Measurements from ENCODE around the gene SLC39A8.
"Not testable (repeated sequence)": the region's sequence is repeated elsewhere in the genome, so short reads cannot be mapped to it uniquely, and the experiment has no call there.

Gene SLC39A8

DNA sequence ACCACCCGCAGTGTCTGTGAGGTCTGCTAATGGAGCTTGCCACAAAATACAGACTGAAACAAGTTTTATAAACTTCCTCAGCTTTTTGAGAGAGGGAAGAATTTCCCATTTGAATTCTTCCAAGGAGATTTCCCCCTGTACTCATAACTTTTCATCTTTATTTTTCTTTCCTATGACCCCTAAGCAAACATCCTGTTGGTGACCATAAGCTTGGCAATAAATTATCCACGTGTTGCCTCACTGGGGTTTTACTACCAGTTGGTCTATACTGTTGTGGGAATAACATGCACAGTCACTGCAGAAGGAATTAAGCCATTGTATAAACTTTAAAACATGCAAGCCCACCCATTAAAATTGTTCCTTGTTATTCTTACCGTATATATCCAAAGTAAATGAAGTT lies 86.2 kb downstream of the SLC39A8 start:
- H3K27ac ChIP-seq (ENCODE audit: low read depth, low read length), result no peak overlapping the region
- H3K27me3 ChIP-seq (ENCODE audit: insufficient read depth, low read length), result no peaks in the 10 kb centered on the region
- peaks cover 3% of the 10 kb centered on the region; the same call in 1 of the 2 replicates for H3K4me1 ChIP-seq (ENCODE audit: insufficient read depth, low read length)
- H3K9me3 ChIP-seq (ENCODE audit: insufficient read depth, low read depth, low read length), result no peaks in the 10 kb centered on the region
- WGBS, result 86% methylated on average over 2 of the region's 3 CpGs
- no peak overlapping the region for H3K9ac ChIP-seq (ENCODE audit: low read depth, low read length)
- H3K4me3 ChIP-seq (ENCODE audit: low read length), result no peak overlapping the region
- H3K36me3 ChIP-seq (ENCODE audit: insufficient read depth, low read length), result no peaks in the 10 kb centered on the region

DNA sequence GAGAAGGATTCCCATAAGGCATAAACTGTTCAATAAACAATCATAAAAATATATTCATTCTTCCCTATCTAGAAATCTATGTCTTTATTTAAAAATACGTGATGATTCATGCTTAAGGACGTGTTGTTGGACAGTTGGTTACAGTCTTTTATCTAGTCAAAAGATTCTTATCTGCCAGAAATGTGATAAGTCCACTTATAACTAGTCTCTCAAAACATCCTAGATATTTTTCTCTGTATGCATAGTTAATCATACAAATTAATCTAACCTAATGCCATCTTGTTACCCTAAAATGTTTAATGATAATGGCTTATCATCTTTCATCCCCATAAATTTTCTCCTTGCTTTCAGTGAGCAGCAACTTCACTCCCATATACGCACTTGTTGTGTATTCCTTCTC lies 89.0 kb downstream of the SLC39A8 start:
- no peaks in the 10 kb centered on the region for H3K9me3 ChIP-seq (ENCODE audit: insufficient read depth, low read depth, low read length)
- WGBS, result 96% methylated on average over 1 of the region's 3 CpGs
- no peak overlapping the region for H3K4me3 ChIP-seq (ENCODE audit: low read length)
- no peaks in the 10 kb centered on the region for H3K27me3 ChIP-seq (ENCODE audit: insufficient read depth, low read length)
- H3K27ac ChIP-seq (ENCODE audit: low read depth, low read length), result no peak overlapping the region
- no peak overlapping the region for H3K9ac ChIP-seq (ENCODE audit: low read depth, low read length)
- no peaks in the 10 kb centered on the region for H3K4me1 ChIP-seq (ENCODE audit: insufficient read depth, low read length)
- no peaks in the 10 kb centered on the region for H3K36me3 ChIP-seq (ENCODE audit: insufficient read depth, low read length)

DNA sequence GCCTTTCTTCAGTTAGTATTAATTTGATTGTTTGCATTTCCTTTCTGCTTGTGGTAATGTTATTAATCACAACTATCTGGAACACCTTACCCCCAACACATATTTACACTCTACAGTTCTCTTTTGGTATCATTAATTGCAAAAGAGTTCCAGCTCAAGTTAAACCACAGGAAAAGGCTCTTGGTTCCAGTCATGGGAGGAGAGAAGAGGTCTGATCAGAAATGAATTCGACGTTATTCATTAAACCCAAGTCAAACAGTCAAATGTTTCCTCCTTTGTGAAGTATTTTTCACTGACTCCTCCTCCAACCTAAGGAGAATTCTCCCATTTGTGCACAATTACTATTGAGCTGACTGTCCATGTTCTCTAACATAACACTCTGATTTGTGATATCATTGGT lies 91.4 kb downstream of the SLC39A8 start:
- Histone ChIP-seq H3K27me3 (ENCODE audit: insufficient read depth, low read length) (no peaks in the 10 kb centered on the region), H3K27ac (ENCODE audit: low read depth, low read length) (no peak overlapping the region), H3K9me3 (ENCODE audit: insufficient read depth, low read depth, low read length) (no peaks in the 10 kb centered on the region), H3K36me3 (ENCODE audit: insufficient read depth, low read length) (no peaks in the 10 kb centered on the region), H3K4me1 (ENCODE audit: insufficient read depth, low read length) (no peaks in the 10 kb centered on the region), H3K4me3 (ENCODE audit: low read length) (no peak overlapping the region), H3K9ac (ENCODE audit: low read depth, low read length) (no peak overlapping the region)
- 100% methylated on average over 2 of the region's 2 CpGs for WGBS

DNA sequence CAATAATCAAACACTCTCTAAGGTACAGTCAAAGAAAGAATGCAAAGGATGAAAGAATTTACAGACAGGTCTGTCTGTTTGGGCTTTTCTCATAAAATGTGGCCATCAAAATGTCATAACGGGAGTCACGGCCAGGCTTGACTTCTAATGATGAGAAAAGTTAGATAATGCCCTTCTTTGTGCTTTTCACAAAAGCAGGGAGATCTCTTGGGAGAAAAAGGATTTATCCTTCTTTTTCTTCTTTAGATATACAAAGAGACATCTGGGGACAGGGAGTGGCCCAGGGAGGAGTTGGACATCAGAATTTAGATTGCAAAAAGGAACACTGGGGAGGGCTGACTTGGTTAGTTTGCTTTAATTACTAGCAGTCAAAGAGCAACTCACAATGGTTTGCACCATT lies 93.1 kb downstream of the SLC39A8 start:
- Histone ChIP-seq H3K36me3 (ENCODE audit: insufficient read depth, low read length) (no peaks in the 10 kb centered on the region), H3K27me3 (ENCODE audit: insufficient read depth, low read length) (no peaks in the 10 kb centered on the region), H3K9ac (ENCODE audit: low read depth, low read length) (no peak overlapping the region), H3K9me3 (ENCODE audit: insufficient read depth, low read depth, low read length) (no peaks in the 10 kb centered on the region), H3K4me3 (ENCODE audit: low read length) (no peak overlapping the region), H3K4me1 (ENCODE audit: insufficient read depth, low read length) (no peaks in the 10 kb centered on the region), H3K27ac (ENCODE audit: low read depth, low read length) (no peak overlapping the region)
- 94% methylated on average over 2 of the region's 2 CpGs for WGBS

DNA sequence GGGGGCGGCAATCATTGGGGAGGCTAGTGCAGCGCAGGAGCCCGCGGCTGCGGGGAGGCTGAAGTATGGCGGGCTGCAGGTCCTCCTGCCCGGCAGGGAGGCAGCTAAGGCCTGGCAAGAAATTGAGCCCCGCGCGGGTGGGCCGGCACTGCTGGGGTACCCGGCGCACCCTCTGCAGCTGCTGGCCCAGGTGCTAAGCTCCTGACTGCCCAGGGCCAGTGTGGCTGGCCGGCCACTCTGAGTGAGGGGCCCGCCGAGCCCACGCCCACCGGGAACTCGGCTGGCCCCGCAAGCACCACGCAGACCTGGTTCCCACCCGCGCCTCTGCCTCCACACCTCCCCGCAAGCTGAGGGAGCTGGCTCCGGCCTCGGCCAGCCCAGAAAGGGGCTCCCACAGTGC lies 94.9 kb downstream of the SLC39A8 start:
- Histone ChIP-seq H3K4me1 (ENCODE audit: insufficient read depth, low read length) (no peaks in the 10 kb centered on the region), H3K36me3 (ENCODE audit: insufficient read depth, low read length) (no peaks in the 10 kb centered on the region), H3K9me3 (ENCODE audit: insufficient read depth, low read depth, low read length) (no peaks in the 10 kb centered on the region), H3K9ac (ENCODE audit: low read depth, low read length) (no peak overlapping the region), H3K27me3 (ENCODE audit: insufficient read depth, low read length) (no peaks in the 10 kb centered on the region), H3K4me3 (ENCODE audit: low read length) (no peak overlapping the region), H3K27ac (ENCODE audit: low read depth, low read length) (no peak overlapping the region)
- 83% methylated on average over 26 of the region's 26 CpGs for WGBS

DNA sequence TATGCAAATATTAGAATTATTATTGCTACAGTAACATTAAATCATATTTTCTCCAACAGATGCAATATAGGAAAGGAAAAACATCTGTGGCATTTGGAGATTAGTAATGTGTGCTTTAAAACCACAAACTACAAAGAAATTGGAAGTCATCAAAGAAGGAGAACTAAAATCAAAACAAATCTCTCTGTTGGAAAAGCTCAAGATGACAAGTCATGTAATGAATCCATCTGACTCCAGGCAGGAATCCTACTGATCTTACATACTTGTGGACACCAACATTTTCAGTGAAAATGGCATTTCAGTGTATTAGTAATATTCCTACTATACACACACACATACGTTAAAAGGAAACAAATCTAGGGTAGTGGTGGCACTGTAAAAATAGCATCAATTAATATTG lies 98.2 kb downstream of the SLC39A8 start:
- no peaks in the 10 kb centered on the region for H3K36me3 ChIP-seq (ENCODE audit: insufficient read depth, low read length)
- no peaks in the 10 kb centered on the region for H3K27me3 ChIP-seq (ENCODE audit: insufficient read depth, low read length)
- H3K27ac ChIP-seq (ENCODE audit: low read depth, low read length), result no peak overlapping the region
- WGBS, result no CpG with 5 or more reads among the region's 1 CpG
- H3K9me3 ChIP-seq (ENCODE audit: insufficient read depth, low read depth, low read length), result no peaks in the 10 kb centered on the region
- no peak overlapping the region for H3K4me3 ChIP-seq (ENCODE audit: low read length)
- H3K9ac ChIP-seq (ENCODE audit: low read depth, low read length), result no peak overlapping the region
- no peaks in the 10 kb centered on the region for H3K4me1 ChIP-seq (ENCODE audit: insufficient read depth, low read length)

DNA sequence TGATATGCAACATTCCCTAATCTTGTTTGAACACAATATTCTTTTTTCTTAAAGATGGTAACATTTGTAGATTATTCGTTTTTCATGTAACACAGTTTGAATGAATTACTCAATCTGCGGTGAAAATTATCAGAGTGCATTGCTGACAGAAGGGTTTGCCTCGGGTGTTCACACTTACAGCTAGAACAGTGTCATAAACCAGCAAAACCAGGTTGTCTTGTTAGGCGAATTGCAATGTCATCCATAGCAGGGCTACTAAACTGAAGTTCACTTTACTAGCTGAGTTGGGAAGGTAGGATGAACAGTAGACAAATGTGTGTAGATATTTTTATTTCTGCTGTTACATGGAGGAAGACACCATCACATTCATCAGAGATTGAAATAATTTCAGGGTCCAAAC lies 98.9 kb downstream of the SLC39A8 start:
- Histone ChIP-seq H3K9ac (ENCODE audit: low read depth, low read length) (no peak overlapping the region), H3K4me1 (ENCODE audit: insufficient read depth, low read length) (no peaks in the 10 kb centered on the region), H3K27me3 (ENCODE audit: insufficient read depth, low read length) (no peaks in the 10 kb centered on the region), H3K36me3 (ENCODE audit: insufficient read depth, low read length) (no peaks in the 10 kb centered on the region), H3K4me3 (ENCODE audit: low read length) (no peak overlapping the region), H3K27ac (ENCODE audit: low read depth, low read length) (no peak overlapping the region), H3K9me3 (ENCODE audit: insufficient read depth, low read depth, low read length) (no peaks in the 10 kb centered on the region)
- WGBS, result 92% methylated on average over 4 of the region's 4 CpGs

DNA sequence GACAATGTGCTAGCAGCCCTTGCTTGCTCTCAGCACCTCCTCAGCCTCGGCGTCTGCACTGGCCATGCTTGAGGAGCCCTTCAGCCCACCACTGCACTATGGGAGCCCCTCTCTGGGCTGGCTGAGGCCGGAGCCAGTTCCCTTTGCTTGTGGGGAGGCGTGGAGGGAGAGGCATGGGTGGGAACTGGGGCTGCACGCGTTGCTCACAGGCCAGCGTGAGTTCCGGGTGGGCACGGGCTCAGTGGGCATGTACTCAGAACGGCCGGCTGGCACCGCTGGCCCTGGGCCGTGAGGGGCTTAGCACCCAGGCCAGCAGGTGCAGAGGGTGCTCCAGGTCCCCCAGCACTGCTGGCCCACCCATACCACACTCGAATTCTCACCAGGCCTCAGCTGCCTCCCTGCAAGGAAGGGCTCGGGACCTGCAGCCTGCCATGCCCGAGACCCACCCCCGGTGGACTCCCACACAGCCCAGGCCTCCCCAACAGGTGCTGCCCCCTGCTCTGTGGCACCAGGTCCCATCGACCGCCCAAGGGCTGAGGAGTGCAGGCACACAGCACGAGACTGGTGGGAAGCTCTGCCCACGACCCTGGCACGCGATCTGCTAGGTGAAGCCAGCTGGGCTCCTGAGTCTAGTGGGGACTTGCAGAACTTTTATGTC lies 100.3 kb downstream of the SLC39A8 start:
- Histone ChIP-seq H3K9ac (ENCODE audit: low read depth, low read length) (no peak overlapping the region), H3K9me3 (ENCODE audit: insufficient read depth, low read depth, low read length) (no peaks in the 10 kb centered on the region), H3K27ac (ENCODE audit: low read depth, low read length) (no peak overlapping the region), H3K27me3 (ENCODE audit: insufficient read depth, low read length) (no peaks in the 10 kb centered on the region), H3K4me1 (ENCODE audit: insufficient read depth, low read length) (no peaks in the 10 kb centered on the region), H3K36me3 (ENCODE audit: insufficient read depth, low read length) (no peaks in the 10 kb centered on the region), H3K4me3 (ENCODE audit: low read length) (no peak overlapping the region)
- WGBS, result 84% methylated on average over 23 of the region's 23 CpGs

DNA sequence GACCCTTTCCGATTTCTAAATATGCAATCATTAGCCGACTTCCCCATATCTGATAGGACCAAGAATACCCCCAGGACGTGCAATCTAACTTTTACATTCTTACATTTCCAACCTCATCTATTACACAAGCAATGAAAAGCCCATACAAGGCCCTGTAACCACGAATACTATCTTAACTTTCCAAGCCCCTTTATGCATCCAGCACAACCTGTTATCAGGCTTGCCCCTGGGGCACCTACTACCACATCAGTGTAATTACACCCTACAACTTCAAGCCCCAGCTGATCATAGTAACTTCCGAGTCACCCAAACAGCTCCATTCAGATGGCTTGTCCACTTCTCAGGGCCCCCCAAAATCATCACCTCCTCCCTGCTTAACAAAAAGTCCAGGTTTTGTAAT lies 102.0 kb downstream of the SLC39A8 start:
- H3K9me3 ChIP-seq (ENCODE audit: insufficient read depth, low read depth, low read length); H3K4me3 ChIP-seq (ENCODE audit: low read length); H3K36me3 ChIP-seq (ENCODE audit: insufficient read depth, low read length); H3K27me3 ChIP-seq (ENCODE audit: insufficient read depth, low read length); H3K9ac ChIP-seq (ENCODE audit: low read depth, low read length); H3K4me1 ChIP-seq (ENCODE audit: insufficient read depth, low read length); H3K27ac ChIP-seq (ENCODE audit: low read depth, low read length): not testable (repeated sequence)
- 76% methylated on average over 5 of the region's 5 CpGs for WGBS

DNA sequence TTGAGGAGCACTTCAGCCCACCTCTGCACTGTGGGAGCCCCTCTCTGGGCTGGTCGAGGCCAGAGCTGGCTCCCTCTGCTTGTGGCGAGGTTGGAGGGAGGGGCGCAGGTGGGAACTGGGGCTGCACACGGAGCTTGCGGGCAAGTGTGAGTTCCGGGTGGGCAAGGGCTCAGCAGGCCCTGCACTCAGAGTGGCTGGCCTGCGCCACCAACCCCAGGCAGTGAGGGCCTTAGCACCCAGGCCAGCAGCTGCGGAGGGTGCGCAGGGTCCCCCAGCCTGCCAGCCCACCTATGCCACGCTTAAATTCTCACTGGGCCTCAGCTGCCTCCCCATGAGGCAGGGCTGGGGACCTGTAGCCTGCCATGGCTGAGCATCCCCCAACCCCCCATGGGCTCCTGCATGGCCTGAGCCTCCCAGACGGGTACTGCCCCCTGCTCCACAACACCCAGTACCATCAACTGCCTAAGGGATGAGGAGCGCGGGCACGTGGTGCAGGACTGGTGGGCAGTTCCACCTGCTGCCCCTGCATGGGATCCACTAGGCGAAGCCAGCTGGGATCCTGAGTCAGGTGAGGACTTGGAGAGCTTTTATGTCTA lies 110.9 kb downstream of the SLC39A8 start:
- Histone ChIP-seq H3K9me3 (ENCODE audit: insufficient read depth, low read depth, low read length) (peaks cover 9% of the 10 kb centered on the region), H3K4me3 (ENCODE audit: low read length) (no peak overlapping the region)
- 97% methylated on average over 15 of the region's 15 CpGs for WGBS

DNA sequence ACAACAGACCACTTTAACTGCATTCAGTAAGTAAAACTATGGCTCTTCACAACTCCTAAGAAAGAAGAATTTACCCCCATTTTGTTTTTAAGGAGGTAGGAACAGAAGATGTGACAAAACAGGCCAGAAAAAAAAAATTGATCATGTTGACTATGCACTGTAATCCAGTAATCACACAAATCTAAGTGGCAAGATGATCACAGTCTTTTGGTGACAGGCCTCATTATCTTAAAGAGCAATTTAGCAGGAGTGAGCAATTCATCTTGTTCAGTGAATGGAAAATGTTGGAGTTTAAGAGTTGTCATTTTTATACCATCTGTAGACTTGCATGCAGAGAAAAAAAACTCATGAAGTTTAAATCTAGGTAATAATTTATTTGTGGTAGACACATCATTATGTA lies 115.1 kb downstream of the SLC39A8 start:
- no peaks in the 10 kb centered on the region for H3K4me1 ChIP-seq (ENCODE audit: insufficient read depth, low read length)
- no peaks in the 10 kb centered on the region for H3K27me3 ChIP-seq (ENCODE audit: insufficient read depth, low read length)

More for the DNA sequence above, 110.9 kb downstream of the SLC39A8 start:
- Histone ChIP-seq H3K36me3 (ENCODE audit: insufficient read depth, low read length) (no peaks in the 10 kb centered on the region), H3K27me3 (ENCODE audit: insufficient read depth, low read length) (no peaks in the 10 kb centered on the region), H3K9ac (ENCODE audit: low read depth, low read length) (no peak overlapping the region), H3K4me1 (ENCODE audit: insufficient read depth, low read length) (no peaks in the 10 kb centered on the region), H3K27ac (ENCODE audit: low read depth, low read length) (no peak overlapping the region)

DNA sequence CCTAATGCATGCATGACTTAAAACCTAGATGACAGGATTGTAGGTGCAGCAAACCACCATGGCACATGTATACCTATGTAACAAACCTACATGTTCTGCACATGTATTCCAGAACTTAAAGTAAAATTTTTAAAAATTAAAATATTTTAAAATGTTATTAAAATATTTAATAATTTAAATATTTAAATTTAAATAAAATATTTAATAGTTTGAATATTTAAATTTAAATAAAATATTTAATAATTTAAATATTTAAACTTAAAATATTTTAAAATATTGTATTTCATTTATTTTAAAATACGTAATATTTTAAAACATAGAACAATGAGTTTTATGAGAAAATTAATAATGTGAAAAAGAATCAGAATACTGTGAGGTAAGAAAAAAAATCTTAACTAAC lies 117.9 kb downstream of the SLC39A8 start:
- H3K27ac ChIP-seq (ENCODE audit: low read depth, low read length), result no peak overlapping the region
- H3K4me1 ChIP-seq (ENCODE audit: insufficient read depth, low read length), result no peaks in the 10 kb centered on the region
- no peaks in the 10 kb centered on the region for H3K36me3 ChIP-seq (ENCODE audit: insufficient read depth, low read length)
- 0 out of 2 replicates have a peak, but pooled peaks cover 4% of the 10 kb centered on the region for H3K9me3 ChIP-seq (ENCODE audit: insufficient read depth, low read depth, low read length)
- no CpG with 5 or more reads among the region's 1 CpG for WGBS
- no peak overlapping the region for H3K4me3 ChIP-seq (ENCODE audit: low read length)
- H3K27me3 ChIP-seq (ENCODE audit: insufficient read depth, low read length), result no peaks in the 10 kb centered on the region
- H3K9ac ChIP-seq (ENCODE audit: low read depth, low read length), result no peak overlapping the region

More for the DNA sequence above, 115.1 kb downstream of the SLC39A8 start:
- Histone ChIP-seq H3K9ac (ENCODE audit: low read depth, low read length) (no peak overlapping the region), H3K4me3 (ENCODE audit: low read length) (no peak overlapping the region), H3K36me3 (ENCODE audit: insufficient read depth, low read length) (no peaks in the 10 kb centered on the region), H3K27ac (ENCODE audit: low read depth, low read length) (no peak overlapping the region), H3K9me3 (ENCODE audit: insufficient read depth, low read depth, low read length) (peaks cover 12% of the 10 kb centered on the region)

Measured in HUES64 (cell line).